Trophoblast cell (in vitro differentiated cells and primary cell): Measurements from ENCODE around the gene CBFB.
"Not testable (repeated sequence)": the region's sequence is repeated elsewhere in the genome, so short reads cannot be mapped to it uniquely, and the experiment has no call there.

Experiments
- DNase-seq, 2 donors: peaks; one replicate each; pipeline ENCODE4 v3.0.0-alpha.2; 2016
- H2AFZ ChIP-seq: 2 replicates; pipeline ENCODE4 v1.6.1; 2013; ENCODE audit warnings: low read length, moderate library complexity, mild to moderate bottlenecking; ENCODE audit not compliant: insufficient read depth, poor library complexity
- H2AK5ac ChIP-seq: 2 replicates; pipeline ENCODE4 v1.6.1; 2013; ENCODE audit warnings: mild to moderate bottlenecking, low read length
- H2BK120ac ChIP-seq: 2 replicates; pipeline ENCODE4 v1.6.1; 2013; ENCODE audit warnings: low read length, mild to moderate bottlenecking, moderate library complexity; ENCODE audit not compliant: insufficient read depth, poor library complexity
- H2BK12ac ChIP-seq: 2 replicates; pipeline ENCODE4 v1.6.1; 2013; ENCODE audit warnings: mild to moderate bottlenecking, low read length, moderate library complexity
- H2BK5ac ChIP-seq: 2 replicates; pipeline ENCODE4 v1.6.1; 2013; ENCODE audit warnings: low read length, low read depth, moderate library complexity, mild to moderate bottlenecking; ENCODE audit not compliant: poor library complexity
- H3K14ac ChIP-seq: 2 replicates; pipeline ENCODE4 v1.6.1; 2013; ENCODE audit warnings: mild to moderate bottlenecking, low read length
- H3K18ac ChIP-seq: 2 replicates; pipeline ENCODE4 v1.6.1; 2013; ENCODE audit warnings: mild to moderate bottlenecking, low read length
- H3K23ac ChIP-seq: 2 replicates; pipeline ENCODE4 v1.6.1; 2013; ENCODE audit warnings: low read length
- H3K27ac ChIP-seq: 2 replicates; pipeline ENCODE4 v1.5.1; 2013; ENCODE audit warnings: low read depth, mild to moderate bottlenecking, inconsistent platforms, low read length, moderate library complexity
- H3K27me3 ChIP-seq: 2 replicates; pipeline ENCODE4 v1.6.1; 2013; ENCODE audit warnings: inconsistent platforms, mild to moderate bottlenecking, low read length, moderate library complexity; ENCODE audit not compliant: insufficient read depth
- H3K36me3 ChIP-seq, 2 experiments: 1 replicate in 1 of 2; 2 replicates in 1 of 2; pipeline ENCODE4 v1.6.1; 2013; ENCODE audit warnings: low read length in 2 of 2, mild to moderate bottlenecking in 2 of 2, moderate library complexity in 1 of 2; ENCODE audit not compliant: insufficient read depth in 2 of 2, control insufficient read depth in 1 of 2
- H3K4ac ChIP-seq: 2 replicates; pipeline ENCODE4 v1.6.1; 2013; ENCODE audit warnings: low read depth, mild to moderate bottlenecking, low read length, moderate library complexity
- H3K4me1 ChIP-seq, 2 experiments: 1 replicate in 1 of 2; 2 replicates in 1 of 2; pipeline ENCODE4 v1.6.1; 2013; ENCODE audit warnings: low read length in 2 of 2, mild to moderate bottlenecking in 2 of 2, moderate library complexity in 1 of 2; ENCODE audit not compliant: insufficient read depth in 2 of 2, control insufficient read depth in 1 of 2
- H3K4me2 ChIP-seq: 2 replicates; pipeline ENCODE4 v1.6.1; 2013; ENCODE audit warnings: inconsistent platforms, mild to moderate bottlenecking, low read length, moderate library complexity
- H3K4me3 ChIP-seq: 2 replicates; pipeline ENCODE4 v1.5.1; 2013; ENCODE audit warnings: mild to moderate bottlenecking, low read depth, low read length, inconsistent platforms
- H3K79me1 ChIP-seq: one replicate; pipeline ENCODE4 v1.6.1; 2013; ENCODE audit warnings: low read length
- H3K79me2 ChIP-seq: 2 replicates; pipeline ENCODE4 v1.6.1; 2013; ENCODE audit warnings: low read length, mild to moderate bottlenecking; ENCODE audit not compliant: control insufficient read depth, insufficient read depth, poor library complexity
- H3K9ac ChIP-seq: 2 replicates; pipeline ENCODE4 v1.6.1; 2013; ENCODE audit warnings: mild to moderate bottlenecking, low read length
- H3K9me3 ChIP-seq: 2 replicates; pipeline ENCODE4 v1.6.1; 2013; ENCODE audit warnings: low read depth, mild to moderate bottlenecking, control low read depth, inconsistent platforms, low read length; ENCODE audit not compliant: insufficient read depth
- H4K12ac ChIP-seq: 2 replicates; pipeline ENCODE4 v1.6.1; 2013; ENCODE audit warnings: low read depth, mild to moderate bottlenecking, low read length, moderate library complexity
- H4K8ac ChIP-seq: 2 replicates; pipeline ENCODE4 v1.6.1; 2013; ENCODE audit warnings: low read depth, mild to moderate bottlenecking, low read length, moderate library complexity
- H4K91ac ChIP-seq: one replicate; pipeline ENCODE4 v1.6.1; 2013; ENCODE audit warnings: low read depth, mild to moderate bottlenecking, low read length, moderate library complexity
- WGBS: extraction: QIAGEN DNeasy Blood & Tissue Kit; methylation state at CpG from one replicate; pipeline ENCODE4 v1.1.7; 2013; ENCODE audit warnings: missing lambda C conversion rate; ENCODE audit not compliant: insufficient read length, insufficient coverage; ENCODE audit errors: extremely low coverage; 5-methylcytosine and 5-hydroxymethylcytosine counted together

CBFB gene

DNA sequence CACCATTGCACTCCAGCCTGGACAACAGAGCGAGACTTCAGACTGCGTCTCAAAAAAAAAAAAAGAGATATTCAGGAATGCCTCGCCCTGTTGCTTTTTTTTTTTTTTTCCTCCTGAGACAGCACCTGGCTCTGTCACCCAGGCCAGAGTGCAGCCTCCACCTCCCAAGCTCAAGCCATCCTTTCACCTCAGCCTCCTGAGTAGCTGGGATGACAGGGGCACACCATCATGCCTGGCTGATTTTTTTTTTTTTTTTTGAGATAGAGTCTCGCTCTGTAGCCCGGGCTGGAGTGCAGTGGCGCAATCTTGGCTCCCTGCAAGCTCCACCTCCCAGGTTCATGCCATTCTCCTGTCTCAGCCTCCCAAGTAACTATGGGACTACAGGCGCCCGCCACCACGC lies 88.8 kb downstream of the CBFB start:
- no peak overlapping the region for H3K4me3 ChIP-seq
- H3K79me1 ChIP-seq, result no peaks in the 10 kb centered on the region
- H2BK12ac ChIP-seq, result no peak overlapping the region
- H3K4ac ChIP-seq, result no peak overlapping the region
- no peak overlapping the region for H2BK120ac ChIP-seq
- no peak overlapping the region for H4K12ac ChIP-seq
- H2AFZ ChIP-seq, result no peak overlapping the region
- no peaks in the 10 kb centered on the region for H3K27me3 ChIP-seq
- no peak overlapping the region for H3K23ac ChIP-seq
- peaks cover 0 to 6% of the 10 kb centered on the region in 2 experiments for H3K4me1 ChIP-seq
- no peak overlapping the region for H3K18ac ChIP-seq
- no peaks in the 10 kb centered on the region for H3K79me2 ChIP-seq
- peak; percentile 71 to 73 for DNase-seq
- H3K14ac ChIP-seq, result no peak overlapping the region
- WGBS, result no CpG with 5 or more reads among the region's 9 CpGs
- H2BK5ac ChIP-seq, result no peak overlapping the region
- H2AK5ac ChIP-seq, result no peak overlapping the region
- H3K27ac ChIP-seq, result no peak overlapping the region
- no peak overlapping the region for H3K4me2 ChIP-seq
- peaks cover 9 to 12% of the 10 kb centered on the region in 2 experiments for H3K36me3 ChIP-seq
- H3K9ac ChIP-seq, result no peak overlapping the region
- H3K9me3 ChIP-seq, result peaks cover 2% of the 10 kb centered on the region
- no peak overlapping the region for H4K8ac ChIP-seq
- no peak overlapping the region for H4K91ac ChIP-seq

DNA sequence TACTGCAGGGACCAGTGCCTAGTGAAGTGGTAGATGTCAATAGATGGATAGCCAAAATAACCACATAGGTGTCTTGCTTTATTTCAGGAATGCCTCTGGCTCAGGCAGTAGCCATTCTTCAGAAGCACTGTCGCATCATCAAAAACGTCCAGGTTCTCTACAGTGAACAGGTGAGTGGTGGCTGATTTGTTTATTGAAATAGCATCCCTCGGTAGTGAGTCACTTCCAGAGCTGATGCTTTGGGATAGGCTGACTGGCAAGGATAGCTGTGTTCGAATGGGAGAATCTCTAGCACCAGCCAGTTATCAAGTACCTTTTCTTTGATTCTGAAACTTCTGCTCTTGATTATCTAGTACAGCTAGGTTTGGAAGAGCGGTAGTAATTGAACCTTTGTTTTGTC lies 91.1 kb downstream of the CBFB start:
- Histone ChIP-seq H3K27me3 (no peaks in the 10 kb centered on the region), H3K4me3 (no peak overlapping the region), H4K91ac (no peak overlapping the region), H3K9me3 (peaks cover 2% of the 10 kb centered on the region), H3K9ac (no peak overlapping the region), H3K18ac (no peak overlapping the region), H3K36me3 (peaks cover 19 to 21% of the 10 kb centered on the region in 2 experiments), H3K4me2 (no peak overlapping the region), H3K23ac (no peak overlapping the region), H3K27ac (no peak overlapping the region), H3K79me2 (no peaks in the 10 kb centered on the region), H3K14ac (no peak overlapping the region), H2AFZ (no peak overlapping the region), H3K4me1 (peaks cover 0 to 2% of the 10 kb centered on the region in 2 experiments), H2BK120ac (no peak overlapping the region), H2AK5ac (no peak overlapping the region), H3K4ac (no peak overlapping the region), H3K79me1 (no peaks in the 10 kb centered on the region), H4K12ac (no peak overlapping the region), H4K8ac (no peak overlapping the region), H2BK5ac (no peak overlapping the region), H2BK12ac (no peak overlapping the region)
- no CpG with 5 or more reads among the region's 5 CpGs for WGBS
- no peak for DNase-seq

DNA sequence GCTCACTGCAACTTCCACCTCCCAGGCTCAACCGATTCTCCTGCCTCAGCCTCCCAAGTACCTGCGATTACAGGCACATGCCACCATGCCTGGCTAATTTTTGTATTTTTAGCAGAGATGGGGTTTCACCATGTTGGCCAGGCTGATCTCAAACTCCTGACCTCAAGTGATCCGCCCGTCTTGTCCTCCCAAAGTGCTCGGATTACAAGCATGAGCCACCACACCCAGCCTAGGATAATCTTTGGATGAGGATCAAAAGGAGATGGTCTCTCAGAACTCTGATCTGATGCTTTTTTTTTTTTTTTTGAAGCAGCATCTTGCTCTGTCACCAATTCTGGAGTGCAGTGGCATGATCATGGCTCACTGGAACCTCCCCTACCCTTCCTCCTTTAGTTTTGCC lies 93.8 kb downstream of the CBFB start:
- H3K4me3 ChIP-seq, H3K18ac ChIP-seq, H3K4me1 ChIP-seq, H4K12ac ChIP-seq, H2BK120ac ChIP-seq, H2BK12ac ChIP-seq, H3K9me3 ChIP-seq, H3K9ac ChIP-seq, H2BK5ac ChIP-seq, H3K79me2 ChIP-seq, H3K14ac ChIP-seq, DNase-seq, H4K91ac ChIP-seq, H2AK5ac ChIP-seq, H4K8ac ChIP-seq, H2AFZ ChIP-seq, H3K4ac ChIP-seq, H3K79me1 ChIP-seq, H3K23ac ChIP-seq, H3K27ac ChIP-seq, H3K4me2 ChIP-seq, H3K27me3 ChIP-seq: not testable (repeated sequence)
- H3K36me3 ChIP-seq, result peaks cover 22 to 23% of the 10 kb centered on the region in 2 experiments
- no CpG with 5 or more reads among the region's 5 CpGs for WGBS

- DNase-seq, result no peak
- no peak overlapping the region for H2BK120ac ChIP-seq
- H3K9ac ChIP-seq, result no peak overlapping the region
- peaks cover 14 to 22% of the 10 kb centered on the region in 2 experiments for H3K36me3 ChIP-seq
- no peak overlapping the region for H4K12ac ChIP-seq
- no peak overlapping the region for H3K4ac ChIP-seq
- H3K79me2 ChIP-seq, result no peaks in the 10 kb centered on the region
- H2BK5ac ChIP-seq, result no peak overlapping the region
- H3K27ac ChIP-seq, result no peak overlapping the region
- H2AK5ac ChIP-seq, result no peak overlapping the region
- no peak overlapping the region for H4K91ac ChIP-seq
- no peak overlapping the region for H2AFZ ChIP-seq
- H3K9me3 ChIP-seq, result no peaks in the 10 kb centered on the region
- no peak overlapping the region for H3K4me3 ChIP-seq
- no peak overlapping the region for H3K23ac ChIP-seq
- H2BK12ac ChIP-seq, result no peak overlapping the region
- no peak overlapping the region for H3K14ac ChIP-seq
- H3K79me1 ChIP-seq, result no peaks in the 10 kb centered on the region
- no peak overlapping the region for H4K8ac ChIP-seq
- no peak overlapping the region for H3K18ac ChIP-seq
- H3K4me1 ChIP-seq, result no peaks in the 10 kb centered on the region
- no peaks in the 10 kb centered on the region for H3K27me3 ChIP-seq
- no peak overlapping the region for H3K4me2 ChIP-seq
Observed at GRCh38 chr16:67128417-67128816, 99.5 kb downstream of the CBFB start.
